Choroid plexus epithelial cell (primary cell): Measurements from ENCODE around the gene KRTAP3-2.

ENCODE experiments used
- DNase-seq: peaks from one replicate; pipeline ENCODE4 v3.0.0-alpha.2; 2010; ENCODE audit warnings: low read depth
- H3K4me3 ChIP-seq: 2 replicates; pipeline ENCODE4 v1.5.1; 2011; ENCODE audit warnings: low read depth, mild to moderate bottlenecking, control low read depth, low read length, moderate library complexity
- TF ChIP-seq, protein P1 (sequence below): conservative IDR thresholded peaks from 2 replicates; pipeline ENCODE4 v1.5.1; 2011; ENCODE audit warnings: low read depth, mild to moderate bottlenecking, control low read depth, inconsistent platforms, low read length, moderate library complexity

Gene KRTAP3-2

DNA sequence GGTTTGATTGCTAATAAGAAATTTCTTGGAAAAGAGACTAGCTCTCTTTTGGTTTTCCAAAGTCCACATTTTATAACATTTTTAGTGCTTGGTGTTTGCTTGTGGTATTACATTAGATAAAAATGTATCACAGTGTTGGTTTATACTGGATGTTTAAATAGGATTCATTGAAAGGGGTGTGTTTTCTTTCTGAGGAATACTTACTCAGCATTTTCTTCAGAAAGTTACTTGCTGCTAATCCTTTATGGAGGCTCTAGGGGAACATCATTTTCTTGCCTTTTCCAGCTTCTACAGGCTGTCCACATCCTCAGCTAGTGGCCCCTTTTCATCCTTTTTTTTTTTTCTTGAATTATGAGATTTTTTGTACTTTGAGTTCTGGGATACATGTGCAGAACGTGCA lies 32.1 kb downstream of the KRTAP3-2 start:
- no peak for DNase-seq
- H3K4me3 ChIP-seq, result no peak overlapping the region
- TF ChIP-seq, protein P1, sequence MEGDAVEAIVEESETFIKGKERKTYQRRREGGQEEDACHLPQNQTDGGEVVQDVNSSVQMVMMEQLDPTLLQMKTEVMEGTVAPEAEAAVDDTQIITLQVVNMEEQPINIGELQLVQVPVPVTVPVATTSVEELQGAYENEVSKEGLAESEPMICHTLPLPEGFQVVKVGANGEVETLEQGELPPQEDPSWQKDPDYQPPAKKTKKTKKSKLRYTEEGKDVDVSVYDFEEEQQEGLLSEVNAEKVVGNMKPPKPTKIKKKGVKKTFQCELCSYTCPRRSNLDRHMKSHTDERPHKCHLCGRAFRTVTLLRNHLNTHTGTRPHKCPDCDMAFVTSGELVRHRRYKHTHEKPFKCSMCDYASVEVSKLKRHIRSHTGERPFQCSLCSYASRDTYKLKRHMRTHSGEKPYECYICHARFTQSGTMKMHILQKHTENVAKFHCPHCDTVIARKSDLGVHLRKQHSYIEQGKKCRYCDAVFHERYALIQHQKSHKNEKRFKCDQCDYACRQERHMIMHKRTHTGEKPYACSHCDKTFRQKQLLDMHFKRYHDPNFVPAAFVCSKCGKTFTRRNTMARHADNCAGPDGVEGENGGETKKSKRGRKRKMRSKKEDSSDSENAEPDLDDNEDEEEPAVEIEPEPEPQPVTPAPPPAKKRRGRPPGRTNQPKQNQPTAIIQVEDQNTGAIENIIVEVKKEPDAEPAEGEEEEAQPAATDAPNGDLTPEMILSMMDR, result no peak

DNA sequence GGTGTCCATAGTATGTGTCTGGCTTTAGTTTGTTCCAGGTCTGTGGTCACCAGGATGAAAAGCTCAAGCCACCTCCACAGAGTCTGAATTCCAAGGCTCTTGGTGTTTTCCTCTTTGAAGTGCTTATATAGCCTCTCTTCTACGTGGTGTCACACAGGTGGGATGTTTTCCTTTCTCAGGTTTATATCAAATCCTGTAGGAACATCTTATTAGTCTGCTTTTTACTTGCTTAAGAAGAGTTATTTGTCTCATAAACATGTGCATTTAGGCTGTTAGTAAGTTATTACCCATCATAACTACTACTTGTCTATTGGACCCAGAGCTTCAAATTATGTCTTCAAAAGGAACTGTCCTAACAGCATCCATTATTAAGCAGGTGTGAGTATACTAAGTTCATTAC lies 32.9 kb downstream of the KRTAP3-2 start, which contains the start of gene KRT39:
Gene KRT39, minus strand, starts transcription at position 101 of the 400 bp plus-strand sequence. Its CDS starts 92 bp downstream, at position 9.
- no peak for DNase-seq
- no peak within 1 kb of the TSS for H3K4me3 ChIP-seq
- TF ChIP-seq, protein P1, result no peak

DNA sequence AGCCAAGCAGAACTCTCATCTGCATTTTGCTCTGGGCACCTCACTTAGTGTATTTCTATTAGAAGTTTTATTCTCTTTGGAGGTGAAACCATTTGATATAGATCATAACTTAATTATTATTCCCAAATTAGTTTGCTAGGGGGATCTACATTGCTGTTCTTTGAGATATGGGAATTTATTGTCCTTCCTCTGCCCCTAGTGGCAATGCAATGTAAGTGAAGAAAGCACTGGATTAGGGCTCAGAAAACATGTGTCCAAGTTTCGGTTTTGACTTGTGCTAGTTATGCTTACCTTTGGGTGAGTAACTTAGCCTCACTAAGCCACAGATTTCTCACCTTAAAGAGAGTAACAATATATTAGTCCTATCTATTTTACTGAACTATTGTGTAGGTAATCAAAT lies 35.9 kb downstream of the KRTAP3-2 start:
- H3K4me3 ChIP-seq, result no peak overlapping the region
- TF ChIP-seq, protein P1, result peak; percentile 75
- peak; percentile 62 for DNase-seq

DNA sequence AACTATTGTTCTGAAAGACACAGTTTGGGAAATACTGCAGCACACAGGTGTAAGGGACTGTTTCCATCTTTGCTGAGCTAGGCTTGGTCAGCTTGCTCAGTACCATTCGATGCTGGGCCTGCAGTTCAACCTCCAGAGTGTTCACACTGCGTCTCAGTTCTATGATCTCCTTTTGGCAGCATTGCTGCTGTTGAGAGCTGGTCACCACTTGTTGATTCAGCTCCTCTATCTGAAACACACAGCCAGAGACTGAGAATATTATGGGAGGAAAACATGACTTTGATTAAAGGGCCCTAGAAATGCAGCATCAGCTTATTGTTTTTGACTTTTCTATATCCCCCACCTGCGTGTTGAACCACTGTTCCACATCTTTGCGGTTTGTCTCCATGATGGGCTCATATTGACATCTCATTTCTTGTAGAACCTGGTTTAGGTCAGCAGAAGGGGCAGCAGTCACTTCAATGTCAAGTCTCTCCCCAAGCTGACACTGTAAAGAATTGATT lies 37.6 kb downstream of the KRTAP3-2 start:
- no peak for DNase-seq
- TF ChIP-seq, protein P1, result no peak
- no peak overlapping the region for H3K4me3 ChIP-seq

DNA sequence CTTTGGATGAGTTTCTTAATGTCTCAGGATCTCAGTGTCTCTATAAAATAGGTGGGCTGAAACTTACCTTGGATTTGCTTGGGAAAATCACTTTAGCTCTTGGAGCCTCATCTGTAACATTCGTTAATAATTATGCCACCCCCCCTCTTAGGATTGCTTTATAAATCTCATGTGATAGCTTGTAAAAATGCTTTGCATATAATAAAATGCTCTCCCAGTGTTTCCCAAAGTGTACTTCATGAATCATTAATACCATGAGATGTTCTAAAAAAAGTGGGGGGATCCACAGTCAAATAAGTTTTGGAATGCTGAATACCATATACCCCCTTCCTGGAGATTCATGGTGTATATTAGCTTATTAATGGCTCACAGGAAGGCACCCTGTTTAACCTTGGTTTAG lies 38.1 kb downstream of the KRTAP3-2 start:
- TF ChIP-seq, protein P1, result no peak
- no peak for DNase-seq
- no peak overlapping the region for H3K4me3 ChIP-seq

DNA sequence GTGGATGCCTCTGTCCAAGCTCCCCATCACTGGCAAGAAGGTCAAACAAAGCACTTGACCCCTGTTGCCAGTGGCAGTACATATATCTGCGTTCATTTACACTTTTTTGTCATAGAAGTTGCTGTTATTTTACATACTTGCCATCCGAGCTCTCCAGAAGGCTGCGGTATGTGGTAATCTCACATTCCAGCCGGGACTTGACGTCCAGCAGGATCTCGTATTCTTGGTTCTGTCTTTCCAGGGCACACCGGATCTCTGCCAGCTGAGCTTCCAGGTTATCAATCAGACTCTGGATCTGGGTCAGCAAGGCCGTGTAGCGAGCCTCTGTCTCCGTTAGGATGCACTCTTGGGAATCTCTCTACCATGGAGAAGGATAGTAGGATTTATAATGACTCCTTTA lies 39.6 kb downstream of the KRTAP3-2 start:
- DNase-seq, result no peak
- H3K4me3 ChIP-seq, result no peak overlapping the region
- TF ChIP-seq, protein P1, result no peak

DNA sequence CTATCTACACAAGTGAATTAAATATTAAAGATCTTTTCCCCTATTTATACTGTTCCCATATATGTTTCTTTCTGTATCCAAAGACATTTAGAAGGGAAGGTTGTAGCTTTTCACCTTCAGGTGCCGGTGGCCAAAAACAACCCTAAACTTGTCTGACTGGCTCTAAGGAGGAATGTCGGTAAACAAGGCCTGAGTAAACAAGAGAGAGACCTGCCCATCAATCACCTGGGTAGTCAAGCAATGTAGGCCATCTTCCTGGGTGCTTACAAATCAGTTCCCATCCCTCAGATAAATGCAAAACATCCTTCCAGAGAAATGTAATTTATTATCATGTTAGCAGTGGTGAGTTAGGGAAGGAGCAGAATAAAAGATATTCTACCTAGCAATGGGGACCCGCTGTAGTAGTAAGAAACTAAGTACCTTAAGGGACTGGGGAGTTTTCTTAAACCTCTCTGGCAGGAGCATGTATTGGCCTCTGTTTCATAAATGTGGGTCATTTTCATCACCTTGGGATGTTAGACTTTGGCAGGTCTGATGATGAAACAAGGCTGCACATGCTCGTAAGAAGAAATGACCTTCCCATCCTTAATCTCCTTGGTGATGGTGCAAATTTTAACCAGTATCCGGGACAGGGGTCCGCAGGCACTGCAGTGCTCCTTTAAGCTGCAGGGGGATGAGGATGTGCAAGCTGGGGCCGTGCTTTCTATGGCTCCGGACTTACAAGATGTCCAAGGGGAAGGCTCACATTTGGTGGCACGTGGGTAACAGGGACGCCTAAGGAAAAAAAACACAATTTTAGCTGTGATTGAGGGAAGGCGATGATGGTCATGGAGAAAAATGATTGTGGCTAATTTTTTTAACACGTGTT lies 41.4 kb downstream of the KRTAP3-2 start:
- no peak overlapping the region for H3K4me3 ChIP-seq
- no peak for DNase-seq
- TF ChIP-seq, protein P1, result no peak
